Measurements from ENCODE around the gene OSBPL6. TPM values are rescaled to one million over a fixed set of nuclear protein-coding genes. Genes with fewer than 3 reads are reported as not detected.

Gene OSBPL6
- polyA plus RNA-seq, 1 donor from 2014 or later = 12.8 TPM

GRCh38 chr2:178258916-178259315 lies 64.6 kb downstream of the OSBPL6 start:
- no peak overlapping the region for H3K4me2 ChIP-seq (ENCODE audit: low read length)
- no peaks in the 10 kb centered on the region for H3K9me2 ChIP-seq (ENCODE audit: insufficient read depth, low read length)
- H3K9ac ChIP-seq (ENCODE audit: low read length) = no peak overlapping the region
- H3K27ac ChIP-seq (ENCODE audit: low read length) = no peak overlapping the region
- H3K79me2 ChIP-seq (replicated peaks; ENCODE audit: insufficient read depth, low read length) = no peaks in the 10 kb centered on the region
- no peak for TF ChIP-seq SMC3 (conservative IDR thresholded peaks at IDR 0.05; ENCODE audit: poor library complexity)
- no peak for TF ChIP-seq EZH2 (IDR thresholded peaks at IDR 0.05; ENCODE audit: borderline replicate concordance, insufficient read depth, low read length, poor library complexity, severe bottlenecking)
- TF ChIP-seq EP300 (conservative IDR thresholded peaks at IDR 0.05; ENCODE audit: poor library complexity, severe bottlenecking) = no peak
- no peak for TF ChIP-seq TAF1 (IDR thresholded peaks at IDR 0.05; ENCODE audit: low read depth)
- no peak for TF ChIP-seq REST (IDR thresholded peaks at IDR 0.05; ENCODE audit: borderline replicate concordance)
- no peak for TF ChIP-seq RAD21 (conservative IDR thresholded peaks at IDR 0.05)
- TF ChIP-seq MXI1 (conservative IDR thresholded peaks at IDR 0.05; ENCODE audit: poor library complexity, severe bottlenecking) = no peak
- TF ChIP-seq POLR2AphosphoS5 (IDR thresholded peaks at IDR 0.05) = no peak
- no peak for TF ChIP-seq CTCF (IDR thresholded peaks at IDR 0.05; ENCODE audit: poor library complexity, severe bottlenecking)
- H2AFZ ChIP-seq (ENCODE audit: low read depth, low read length) = no peak overlapping the region
- no peaks in the 10 kb centered on the region for H3F3A ChIP-seq (ENCODE audit: insufficient read depth, low read length, poor library complexity, severe bottlenecking)
- no peaks in the 10 kb centered on the region for H4K20me1 ChIP-seq (ENCODE audit: insufficient read depth)
- H3K36me3 ChIP-seq (ENCODE audit: insufficient read depth, low read length) = no peaks in the 10 kb centered on the region
- no peaks in the 10 kb centered on the region for H3K27me3 ChIP-seq (ENCODE audit: insufficient read depth, low read depth, low read length)
- H3K4me3 ChIP-seq (ENCODE audit: low read length) = no peak overlapping the region
- no peaks in the 10 kb centered on the region for H3K9me3 ChIP-seq (ENCODE audit: low read length)

GRCh38 chr2:178263159-178263860 lies 69.0 kb downstream of the OSBPL6 start:
- H3K9me2 ChIP-seq (ENCODE audit: insufficient read depth, low read length) = no peaks in the 10 kb centered on the region
- H2AFZ ChIP-seq (ENCODE audit: low read depth, low read length) = no peak overlapping the region
- TF ChIP-seq EZH2 (IDR thresholded peaks at IDR 0.05; ENCODE audit: borderline replicate concordance, insufficient read depth, low read length, poor library complexity, severe bottlenecking) = no peak
- TF ChIP-seq EP300 (conservative IDR thresholded peaks at IDR 0.05; ENCODE audit: poor library complexity, severe bottlenecking) = no peak
- TF ChIP-seq RAD21 (conservative IDR thresholded peaks at IDR 0.05) = no peak
- TF ChIP-seq SMC3 (conservative IDR thresholded peaks at IDR 0.05; ENCODE audit: poor library complexity) = no peak
- H3F3A ChIP-seq (ENCODE audit: insufficient read depth, low read length, poor library complexity, severe bottlenecking) = no peaks in the 10 kb centered on the region
- H4K20me1 ChIP-seq (ENCODE audit: insufficient read depth) = no peaks in the 10 kb centered on the region
- no peak overlapping the region for H3K4me3 ChIP-seq (ENCODE audit: low read length)
- H3K79me2 ChIP-seq (replicated peaks; ENCODE audit: insufficient read depth, low read length) = no peaks in the 10 kb centered on the region
- no peaks in the 10 kb centered on the region for H3K9me3 ChIP-seq (ENCODE audit: low read length)
- no peaks in the 10 kb centered on the region for H3K27me3 ChIP-seq (ENCODE audit: insufficient read depth, low read depth, low read length)
- H3K36me3 ChIP-seq (ENCODE audit: insufficient read depth, low read length) = no peaks in the 10 kb centered on the region
- H3K9ac ChIP-seq (ENCODE audit: low read length) = no peak overlapping the region
- H3K4me2 ChIP-seq (ENCODE audit: low read length) = no peak overlapping the region
- H3K27ac ChIP-seq (ENCODE audit: low read length) = no peak overlapping the region
